HG03354 (cell line): Measurements from ENCODE around the gene ADTRP.
A peak's percentile ranks its signal among the peaks of the same experiment; 100 is the strongest.

Experiments used
- ATAC-seq: cut with Tn5 transposase; IDR thresholded peaks from one replicate; pipeline ENCODE4 v1.9.1; 2021; ENCODE audit warnings: mild to moderate bottlenecking; ENCODE audit not compliant: unreplicated experiment, poor library complexity, severe bottlenecking

The ADTRP gene

GRCh38 chr6:11778648-11779328 lies at the start of gene ADTRP:
Gene ADTRP (minus strand): TSS chr6:11778803. CDS start chr6:11778759, 44 bp downstream.
- no peak for ATAC-seq

DNA sequence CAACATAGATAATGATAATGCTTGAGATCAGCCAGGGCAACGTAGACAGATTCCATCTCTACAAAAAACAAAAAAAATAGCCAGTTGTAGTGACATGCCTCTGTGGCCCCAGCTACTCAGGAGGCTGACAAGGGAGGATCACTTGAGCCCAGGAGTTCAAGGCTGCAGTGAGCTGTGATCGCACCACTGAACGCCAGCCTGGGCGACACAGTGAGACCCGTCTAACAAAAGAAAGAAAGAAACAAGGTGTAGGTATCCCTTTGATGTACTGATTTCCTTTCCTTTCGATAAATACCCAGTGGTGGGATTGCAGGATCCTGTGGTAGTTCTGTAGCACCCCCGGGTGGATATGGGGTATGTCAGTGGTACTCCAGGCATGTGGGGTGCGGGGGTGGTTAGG lies 48.2 kb upstream of the ADTRP start:
- ATAC-seq = no peak

GRCh38 chr6:11824986-11825385 lies 46.4 kb upstream of the ADTRP start:
- peak; percentile 79 for ATAC-seq

- no peak for ATAC-seq
Measured at GRCh38 chr6:11822346-11822745, 43.7 kb upstream of the ADTRP start.

- no peak for ATAC-seq
Measured at GRCh38 chr6:11821781-11822180, 43.2 kb upstream of the ADTRP start.

DNA sequence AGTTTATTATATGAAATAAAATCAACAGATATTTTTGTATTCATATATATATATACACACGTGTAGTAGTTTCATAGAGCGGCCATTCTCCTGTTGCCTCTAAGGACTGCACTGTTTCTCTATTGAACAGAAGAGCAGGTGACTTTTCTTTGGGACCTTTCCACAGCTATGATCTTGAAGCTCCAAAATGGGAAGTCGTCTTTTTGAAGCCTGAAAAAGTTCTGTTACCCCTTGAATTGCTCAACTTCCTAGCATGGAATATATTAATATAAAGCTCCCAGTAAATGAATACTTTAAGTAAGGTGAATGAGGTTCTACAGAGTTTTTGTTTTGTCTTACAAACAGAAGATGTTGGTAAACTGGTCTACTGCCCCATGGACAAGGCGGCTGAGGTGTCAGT lies 42.2 kb upstream of the ADTRP start:
- no peak for ATAC-seq

GRCh38 chr6:11819486-11819885 lies 40.9 kb upstream of the ADTRP start:
- no peak for ATAC-seq

GRCh38 chr6:11815231-11815630 lies 36.6 kb upstream of the ADTRP start:
- no peak for ATAC-seq

DNA sequence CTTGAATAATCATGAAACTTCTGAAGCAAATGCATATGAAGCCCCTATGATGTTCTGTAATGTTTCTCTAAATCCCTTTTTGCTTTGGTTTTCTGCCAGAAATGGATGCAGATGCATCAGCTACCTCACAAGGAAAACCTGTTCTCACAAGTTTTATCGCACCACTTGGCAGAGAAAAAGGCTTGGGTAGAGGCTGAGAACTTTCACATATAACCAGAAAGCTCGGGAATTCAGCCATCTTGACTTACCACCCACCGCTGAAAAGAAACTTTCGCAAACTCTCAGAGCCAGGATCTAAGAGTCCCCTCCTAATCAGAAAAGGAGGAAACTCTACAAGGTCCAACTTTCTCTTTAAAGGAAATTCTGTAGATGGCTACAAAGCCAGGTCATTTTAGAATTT lies 36.2 kb upstream of the ADTRP start:
- ATAC-seq = no peak

DNA sequence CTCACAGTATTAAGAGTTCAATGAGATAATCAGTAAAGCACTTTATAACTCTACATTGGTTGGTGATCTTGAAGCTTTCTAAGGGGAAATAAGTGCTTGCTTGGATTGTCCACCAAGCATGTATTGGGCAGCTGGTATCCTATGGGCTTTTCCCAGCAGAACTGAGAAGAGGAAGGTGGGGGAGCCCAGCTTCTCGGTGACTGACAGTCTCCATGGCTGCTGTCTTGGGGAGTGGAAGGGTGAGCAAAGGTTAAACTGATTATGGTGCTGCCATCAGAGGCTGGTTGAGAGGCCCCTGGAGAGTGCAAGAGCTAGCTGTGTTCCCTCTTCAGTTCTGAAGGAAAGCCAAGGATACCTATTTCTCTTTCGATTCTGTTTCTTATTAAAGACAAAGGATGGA lies 35.5 kb upstream of the ADTRP start:
- ATAC-seq = no peak

DNA sequence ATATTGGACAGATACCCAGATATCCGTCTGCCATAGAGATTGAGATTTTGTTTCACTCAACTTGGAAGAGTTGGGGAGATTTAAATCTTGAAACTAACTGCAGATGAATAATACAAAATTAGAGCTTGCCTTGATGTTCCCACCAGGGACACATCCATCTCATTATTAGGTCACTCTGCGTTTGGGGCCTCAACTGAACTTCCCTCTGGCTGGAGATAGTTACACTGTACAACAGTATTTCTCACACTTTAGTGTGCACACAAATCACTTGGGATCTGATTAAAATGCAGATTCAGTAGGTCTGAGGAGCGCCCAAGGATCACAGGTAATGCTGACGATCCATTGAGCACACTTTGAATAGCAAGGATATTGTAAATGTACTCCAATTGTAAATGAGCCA lies 35.0 kb upstream of the ADTRP start:
- no peak for ATAC-seq

- ATAC-seq = no peak
Measured at GRCh38 chr6:11812951-11813350, 34.3 kb upstream of the ADTRP start.

GRCh38 chr6:11812439-11812838 lies 33.8 kb upstream of the ADTRP start:
- ATAC-seq = no peak

DNA sequence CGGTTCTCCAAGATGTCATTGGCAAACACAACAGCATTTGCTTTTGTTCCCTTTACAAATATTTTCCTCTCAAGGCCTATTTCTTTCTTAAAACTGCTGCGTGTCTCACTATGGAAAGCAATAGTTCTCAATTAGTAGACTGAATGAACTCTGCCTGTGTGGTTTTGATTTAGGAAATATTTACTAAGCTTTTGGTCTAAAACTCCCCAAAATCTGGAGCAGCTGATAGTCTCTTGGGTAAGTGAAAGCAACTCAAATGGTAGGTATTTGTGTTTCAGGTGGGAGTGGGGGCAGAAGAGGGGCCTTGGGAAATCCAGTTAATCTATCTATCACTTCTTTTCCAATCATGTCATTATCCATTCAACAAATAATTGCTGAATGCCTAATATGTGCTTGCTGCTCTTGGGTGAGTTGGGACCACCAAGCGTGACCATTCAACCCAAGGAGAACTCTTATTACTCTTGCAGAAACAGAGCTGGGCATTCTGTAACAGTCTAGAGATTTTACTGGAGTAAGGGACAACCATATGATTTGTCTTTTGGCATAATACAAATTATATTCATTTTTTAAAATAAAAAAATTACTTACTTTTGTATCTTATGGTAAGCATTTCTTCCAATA lies 33.2 kb upstream of the ADTRP start:
- ATAC-seq = no peak

DNA sequence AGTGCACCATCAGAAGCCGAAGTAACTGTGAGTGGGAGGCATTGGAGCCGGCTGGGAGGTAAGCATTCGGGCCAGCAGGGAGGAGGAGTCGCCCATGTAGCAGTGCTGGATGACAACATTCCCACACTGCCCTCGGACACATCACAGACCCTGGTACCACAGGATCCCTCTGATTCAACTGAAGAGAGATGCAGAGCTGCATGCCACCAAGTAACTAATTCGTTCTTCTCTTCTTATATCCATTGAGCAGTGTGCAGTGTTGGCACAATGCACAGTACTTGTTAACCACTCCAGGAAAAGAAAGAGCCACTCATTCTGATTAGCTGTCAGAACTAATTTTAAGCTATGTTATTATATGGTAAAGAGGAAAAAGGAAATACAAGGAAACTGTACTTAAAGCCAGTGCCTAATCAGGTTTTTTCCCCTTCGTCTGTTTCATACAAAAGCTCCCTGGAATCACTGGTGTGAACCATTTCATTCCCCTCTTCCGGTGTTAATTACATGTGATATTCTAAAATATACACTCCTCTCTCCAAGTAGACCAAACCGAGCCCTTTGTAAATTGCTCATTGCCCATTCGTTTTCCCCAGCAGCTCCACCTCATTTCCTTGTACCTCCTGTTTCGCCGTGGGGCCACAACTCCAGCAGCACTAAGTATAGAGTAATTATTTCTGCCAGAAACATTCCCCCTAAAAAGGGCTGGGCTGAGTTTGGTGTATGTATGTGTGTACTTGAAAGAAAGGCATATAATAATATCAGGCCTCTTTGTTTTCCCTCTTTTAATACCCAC lies 32.4 kb upstream of the ADTRP start:
- no peak for ATAC-seq

DNA sequence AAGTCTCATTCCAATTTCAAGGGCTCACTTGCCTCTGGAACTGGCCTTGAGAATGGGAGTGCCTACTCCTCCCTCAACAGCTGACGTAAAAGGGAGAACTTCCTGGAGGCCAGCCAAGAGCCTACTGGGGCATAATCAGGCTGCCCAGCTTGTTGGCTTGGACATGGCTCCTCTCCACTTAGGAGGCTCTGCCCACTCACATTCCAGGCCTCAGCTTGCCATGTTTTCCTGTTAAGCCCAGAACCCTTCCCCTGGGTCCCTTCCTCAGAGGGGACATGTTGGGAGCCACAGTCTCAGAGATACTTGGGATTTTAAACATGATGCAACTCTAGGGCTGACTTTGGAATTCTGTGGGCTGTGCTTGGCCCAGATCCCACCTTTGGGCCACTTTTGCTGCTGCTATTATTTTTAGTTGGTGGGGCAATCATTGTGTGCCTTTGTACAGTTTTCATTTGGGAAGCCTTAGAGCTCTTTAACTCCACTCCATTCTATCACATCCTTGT lies 31.5 kb upstream of the ADTRP start:
- ATAC-seq = no peak

DNA sequence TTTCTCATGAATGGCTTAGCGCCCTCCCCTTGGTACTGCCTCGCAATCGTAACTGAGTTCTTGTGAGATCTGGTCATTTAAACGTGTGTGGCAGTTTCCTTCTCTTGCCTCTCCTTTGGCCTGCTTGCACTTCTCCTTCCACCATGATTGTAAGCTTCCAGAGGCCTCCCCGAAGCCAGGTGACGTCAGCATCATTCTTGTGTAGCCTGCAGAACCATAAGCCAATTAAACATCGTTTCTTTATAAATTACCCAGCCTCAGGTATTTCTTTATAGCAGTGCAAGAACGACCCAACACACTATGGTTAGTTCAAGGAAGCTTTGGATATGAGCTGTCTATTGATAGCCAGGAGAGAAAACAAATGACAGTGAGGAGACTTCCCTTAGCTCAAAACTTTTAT lies 29.5 kb upstream of the ADTRP start:
- ATAC-seq = no peak

- no peak for ATAC-seq
Measured at GRCh38 chr6:11806561-11807317, 28.1 kb upstream of the ADTRP start.

- no peak for ATAC-seq
Measured at GRCh38 chr6:11805259-11806053, 26.9 kb upstream of the ADTRP start.
